Stomach (tissue), 9 donors: Measurements from ENCODE around the gene WNK2. TPM values are rescaled to one million over a fixed set of nuclear protein-coding genes. Genes with fewer than 3 reads are reported as not detected.

Source experiments
- DNase-seq, 2 donors: peaks; one replicate each; pipeline versions ENCODE4 v3.0.0 to v3.0.0-alpha.2; 2013 to 2019
- H3K27ac ChIP-seq, 5 donors: fragments of 200-600 bp in 4 of 5; sonication (generic) in 4 of 5; one replicate each; pipeline ENCODE4 v1.5.1; 2013 to 2019; ENCODE audit warnings: mild to moderate bottlenecking in 1 of 5, moderate library complexity in 1 of 5
- H3K27me3 ChIP-seq, 3 donors: fragments of 200-600 bp; sonication (generic); one replicate each; pipeline ENCODE4 v1.5.1; 2017 to 2019; ENCODE audit warnings: mixed run types in 1 of 3
- H3K36me3 ChIP-seq, 4 donors: fragments of 200-600 bp; sonication (generic); 1 replicate in 3 of 4; 2 replicates in 1 of 4; pipeline ENCODE4 v1.5.1; 2016 to 2019
- H3K4me1 ChIP-seq, 4 donors: fragments of 200-600 bp; sonication (generic); one replicate each; pipeline ENCODE4 v1.5.1; 2016 to 2019
- H3K4me3 ChIP-seq, 4 donors: fragments of 200-600 bp; sonication (generic) in 3 of 4; one replicate each; pipeline ENCODE4 v1.5.1; 2016 to 2019; ENCODE audit warnings: mild to moderate bottlenecking in 1 of 4
- H3K9me3 ChIP-seq, 4 donors: fragments of 200-600 bp; sonication (generic); one replicate each; pipeline ENCODE4 v1.5.1; 2016 to 2019
- CTCF ChIP-seq, 7 experiments: fragments of 450-650 bp in 4 of 7; fragments of 200-600 bp in 3 of 7; sonication (generic) in 3 of 7; IDR thresholded peaks; one replicate each; pipeline ENCODE4 v1.5.1; 2016 to 2019; ENCODE audit warnings: antibody characterized with exemption in 7 of 7, control low read depth in 2 of 7, mild to moderate bottlenecking in 1 of 7
- EP300 ChIP-seq: sonication (generic); formaldehyde crosslinking; IDR thresholded peaks from one replicate; pipeline ENCODE4 v1.6.1; 2017; ENCODE audit warnings: antibody characterized with exemption
- POLR2A ChIP-seq, 4 donors: fragments of 450-650 bp; IDR thresholded peaks; one replicate each; pipeline ENCODE4 v1.6.1; 2016; ENCODE audit warnings: antibody characterized with exemption in 4 of 4, control low read depth in 2 of 4, mild to moderate bottlenecking in 1 of 4, moderate library complexity in 1 of 4
- POLR2AphosphoS5 ChIP-seq, 3 donors: sonication (generic); formaldehyde crosslinking; IDR thresholded peaks; one replicate each; pipeline ENCODE4 v1.6.1; 2016; ENCODE audit warnings: antibody characterized with exemption in 3 of 3
- WGBS, 5 donors: extraction: QIAGEN DNeasy Blood & Tissue Kit in 3 of 5; methylation state at CpG; one replicate each; pipeline versions ENCODE4 v1.1.5 to v1.1.7; 2013 to 2018; 5-methylcytosine and 5-hydroxymethylcytosine counted together
- intact Hi-C: fragments of 100-400 bp; cut with DNase I; formaldehyde crosslinking; loops from one replicate; pipeline ENCODE4 v1.15.1; 2023; ENCODE audit warnings: low total_unique reads
- polyA plus RNA-seq, 3 donors: library from polyadenylated mRNA; stranded (reverse); fragments of 200-250 nt; gene quantifications; one replicate each; pipeline ENCODE4 v1.2.3, GENCODE V29; 2013
- total RNA-seq, 5 donors: library from RNA; depleted of rRNA; stranded (reverse); fragments of >200 nt; gene quantifications; one replicate each; pipeline versions ENCODE4 v1.1.0 to v1.2.3, GENCODE V29; 2014 to 2016
- donor health status: healthy with polysubstance abuse.
- donor health status: Bipolar disorder and iron deficiency.
- donor health status: healthy.

Gene WNK2
- total and polyA plus RNA-seq, 8 donors, result 1.2 to 700 (median 15.9) TPM

GRCh38 chr9:93316726-93317494, 133.0 kb downstream of the WNK2 start:
- H3K4me1 ChIP-seq, result peaks cover 4 to 14% (median 12%) of the 10 kb centered on the region in 4 donors
- no peak for DNase-seq
- WGBS, 5 donors, result 83 to 91% (median 88%) methylated on average over 8 to 12 of the region's 12 CpGs
- intact Hi-C loops, result no loop called here
- H3K27me3 ChIP-seq, result peaks cover 0 to 11% (median 0%) of the 10 kb centered on the region in 3 donors
- TF ChIP-seq POLR2AphosphoS5 (IDR thresholded peaks at IDR 0.05) (no peak), CTCF (IDR thresholded peaks at IDR 0.05) (no peak), POLR2A (IDR thresholded peaks at IDR 0.05) (no peak), EP300 (no peak)
- H3K27ac ChIP-seq, result no peak overlapping the region
- H3K9me3 ChIP-seq, result no peaks in the 10 kb centered on the region
- H3K4me3 ChIP-seq, result no peak overlapping the region
- H3K36me3 ChIP-seq, result peaks cover 0 to 32% (median 7%) of the 10 kb centered on the region in 4 donors

GRCh38 chr9:93317495-93318094, 133.7 kb downstream of the WNK2 start:
- H3K27ac ChIP-seq, result no peak overlapping the region
- intact Hi-C loops, result no loop called here
- peaks cover 2 to 8% (median 6%) of the 10 kb centered on the region in 4 donors for H3K4me1 ChIP-seq
- TF ChIP-seq CTCF (IDR thresholded peaks at IDR 0.05) (no peak), POLR2A (IDR thresholded peaks at IDR 0.05) (no peak), EP300 (no peak), POLR2AphosphoS5 (IDR thresholded peaks at IDR 0.05) (no peak)
- H3K9me3 ChIP-seq, result no peaks in the 10 kb centered on the region
- 77 to 92% (median 86%) methylated on average over 23 to 30 of the region's 30 CpGs for WGBS, 5 donors
- no peak for DNase-seq
- H3K27me3 ChIP-seq, result peaks cover 0 to 11% (median 0%) of the 10 kb centered on the region in 3 donors
- H3K4me3 ChIP-seq, result no peak overlapping the region
- peaks cover 0 to 32% (median 7%) of the 10 kb centered on the region in 4 donors for H3K36me3 ChIP-seq

GRCh38 chr9:93318480-93318879, 134.5 kb downstream of the WNK2 start:
- H3K27ac ChIP-seq, result no peak overlapping the region
- H3K9me3 ChIP-seq, result no peaks in the 10 kb centered on the region
- H3K4me3 ChIP-seq, result no peak overlapping the region
- peaks cover 0 to 11% (median 0%) of the 10 kb centered on the region in 3 donors for H3K27me3 ChIP-seq
- intact Hi-C loops, result no loop called here
- DNase-seq, result no peak
- peaks cover 0 to 32% (median 7%) of the 10 kb centered on the region in 4 donors for H3K36me3 ChIP-seq
- TF ChIP-seq CTCF (IDR thresholded peaks at IDR 0.05), result no peak
- TF ChIP-seq POLR2A (IDR thresholded peaks at IDR 0.05), result no peak
- no peak for TF ChIP-seq EP300
- TF ChIP-seq POLR2AphosphoS5 (IDR thresholded peaks at IDR 0.05), result no peak
- H3K4me1 ChIP-seq, result peaks cover 0 to 1% (median 0%) of the 10 kb centered on the region in 4 donors
- WGBS, 5 donors, result 89 to 92% (median 90%) methylated on average over 7 to 9 of the region's 9 CpGs

GRCh38 chr9:93319301-93319991, 135.5 kb downstream of the WNK2 start:
- intact Hi-C loops, result no loop called here
- TF ChIP-seq POLR2A (IDR thresholded peaks at IDR 0.05), result no peak
- TF ChIP-seq EP300, result no peak
- TF ChIP-seq POLR2AphosphoS5 (IDR thresholded peaks at IDR 0.05), result no peak
- TF ChIP-seq CTCF (IDR thresholded peaks at IDR 0.05), result no peak
- no peaks in the 10 kb centered on the region for H3K9me3 ChIP-seq
- DNase-seq, result no peak
- no peaks in the 10 kb centered on the region for H3K4me1 ChIP-seq
- H3K27ac ChIP-seq, result no peak overlapping the region
- 82 to 96% (median 94%) methylated on average over 4 to 13 of the region's 13 CpGs for WGBS, 5 donors
- H3K27me3 ChIP-seq, result peaks cover 0 to 11% (median 0%) of the 10 kb centered on the region in 3 donors
- H3K36me3 ChIP-seq, result peaks cover 0 to 32% (median 7%) of the 10 kb centered on the region in 4 donors
- no peak overlapping the region for H3K4me3 ChIP-seq
